Epithelial cell of proximal tubule (primary cell): ENCODE results near the gene SNX7. TPM values are rescaled to one million over a fixed set of nuclear protein-coding genes. Genes with fewer than 3 reads are reported as not detected.

Experiments used
- DNase-seq: peaks from one replicate; pipeline ENCODE4 v3.0.0-alpha.2; 2011; ENCODE audit warnings: low read depth
- H3K4me3 ChIP-seq: 2 replicates; pipeline ENCODE4 v1.5.1; 2011; ENCODE audit warnings: low read depth, mild to moderate bottlenecking, low read length
- total RNA-seq: library from RNA; depleted of rRNA; stranded (reverse); fragments of >200 nt; gene quantifications from 2 replicates; pipeline ENCODE4 v1.2.3, GENCODE V29; 2015
- TF ChIP-seq, protein P1 (sequence below): conservative IDR thresholded peaks from 2 replicates; pipeline ENCODE4 v1.5.1; 2012; ENCODE audit warnings: low read depth, mild to moderate bottlenecking, low read length

The SNX7 gene
- total RNA-seq, 1 donor from 2014 or later: 31.8 TPM

DNA sequence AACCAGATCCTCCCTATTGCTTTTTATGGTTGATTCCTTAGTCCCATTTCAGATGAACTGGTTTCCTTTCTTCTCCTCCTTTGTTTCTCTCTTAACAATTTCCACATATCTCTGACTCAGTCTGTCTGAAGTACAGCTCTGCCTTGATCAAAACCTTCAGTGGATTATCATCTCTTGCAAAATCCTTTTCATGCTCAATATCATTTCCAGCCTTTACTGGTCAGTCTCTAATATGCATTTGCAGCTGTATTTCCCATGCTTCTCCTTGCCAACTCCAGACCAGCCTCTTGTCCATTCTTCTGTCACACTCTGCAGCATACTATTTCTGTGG lies 72.2 kb downstream of the SNX7 start:
- peak overlapping the region; percentile 40 for H3K4me3 ChIP-seq
- no peak for DNase-seq
- TF ChIP-seq, protein P1, sequence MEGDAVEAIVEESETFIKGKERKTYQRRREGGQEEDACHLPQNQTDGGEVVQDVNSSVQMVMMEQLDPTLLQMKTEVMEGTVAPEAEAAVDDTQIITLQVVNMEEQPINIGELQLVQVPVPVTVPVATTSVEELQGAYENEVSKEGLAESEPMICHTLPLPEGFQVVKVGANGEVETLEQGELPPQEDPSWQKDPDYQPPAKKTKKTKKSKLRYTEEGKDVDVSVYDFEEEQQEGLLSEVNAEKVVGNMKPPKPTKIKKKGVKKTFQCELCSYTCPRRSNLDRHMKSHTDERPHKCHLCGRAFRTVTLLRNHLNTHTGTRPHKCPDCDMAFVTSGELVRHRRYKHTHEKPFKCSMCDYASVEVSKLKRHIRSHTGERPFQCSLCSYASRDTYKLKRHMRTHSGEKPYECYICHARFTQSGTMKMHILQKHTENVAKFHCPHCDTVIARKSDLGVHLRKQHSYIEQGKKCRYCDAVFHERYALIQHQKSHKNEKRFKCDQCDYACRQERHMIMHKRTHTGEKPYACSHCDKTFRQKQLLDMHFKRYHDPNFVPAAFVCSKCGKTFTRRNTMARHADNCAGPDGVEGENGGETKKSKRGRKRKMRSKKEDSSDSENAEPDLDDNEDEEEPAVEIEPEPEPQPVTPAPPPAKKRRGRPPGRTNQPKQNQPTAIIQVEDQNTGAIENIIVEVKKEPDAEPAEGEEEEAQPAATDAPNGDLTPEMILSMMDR: no peak

DNA sequence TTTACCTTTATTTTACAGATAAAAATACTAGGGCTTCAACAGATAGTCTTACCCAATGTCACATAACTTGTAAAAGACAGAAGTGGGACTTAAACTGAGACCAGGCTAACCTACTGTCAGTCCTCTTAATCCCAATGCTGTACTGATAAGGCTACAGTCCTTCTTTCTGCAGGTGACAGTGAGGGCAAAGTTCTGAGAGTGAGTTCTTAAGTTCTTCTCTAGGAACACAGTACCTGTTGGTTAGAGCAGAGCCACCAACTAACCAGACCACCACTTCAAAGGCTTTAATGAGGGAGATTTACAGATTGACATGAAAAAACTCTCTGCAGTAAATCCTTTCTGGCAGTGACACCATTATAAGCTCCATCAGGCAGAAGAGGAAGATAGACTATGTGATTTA lies 74.2 kb downstream of the SNX7 start:
- H3K4me3 ChIP-seq: no peak overlapping the region
- no peak for DNase-seq
- TF ChIP-seq, protein P1: no peak

DNA sequence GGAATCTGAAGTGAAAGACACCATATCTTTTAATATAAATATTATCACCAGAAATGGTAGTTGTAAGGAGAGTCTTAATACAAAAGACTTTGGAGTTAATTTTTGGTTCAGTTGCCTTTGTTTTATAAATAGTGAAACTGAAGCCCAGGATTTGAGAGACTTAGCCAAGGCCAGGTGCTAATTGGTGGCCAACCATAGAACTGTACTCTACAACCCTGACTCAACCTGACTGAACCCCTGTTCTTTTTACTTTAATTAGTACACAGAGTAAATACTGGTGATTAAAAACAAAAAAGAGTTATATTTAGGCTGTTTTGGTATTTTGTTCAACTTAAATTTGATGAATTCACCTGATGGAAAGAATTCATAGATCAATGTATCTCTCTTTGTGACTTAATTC lies 76.3 kb downstream of the SNX7 start:
- no peak for DNase-seq
- H3K4me3 ChIP-seq: no peak overlapping the region

DNA sequence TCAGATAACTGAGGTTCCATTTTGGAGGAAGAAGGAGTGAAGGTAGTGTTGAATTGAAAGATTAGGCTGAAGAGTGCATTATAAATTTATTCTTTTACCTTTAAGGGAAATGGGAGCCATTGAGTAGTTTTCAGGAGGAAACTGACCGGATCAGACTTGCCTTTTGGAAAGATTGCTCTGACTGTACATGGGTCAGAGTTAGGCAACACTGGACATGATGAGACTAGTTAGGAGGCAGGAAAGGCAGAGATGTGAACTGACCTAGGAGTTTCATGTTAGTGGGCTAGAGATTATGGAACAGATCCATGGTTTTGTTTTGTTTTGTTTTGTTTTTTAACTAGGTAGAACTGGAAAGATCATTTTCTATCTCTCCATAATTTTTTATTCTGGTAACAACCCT lies 78.2 kb downstream of the SNX7 start:
- TF ChIP-seq, protein P1: no peak
- no peak overlapping the region for H3K4me3 ChIP-seq
- no peak for DNase-seq

More for the DNA sequence above, 76.3 kb downstream of the SNX7 start:
- TF ChIP-seq, protein P1: no peak

DNA sequence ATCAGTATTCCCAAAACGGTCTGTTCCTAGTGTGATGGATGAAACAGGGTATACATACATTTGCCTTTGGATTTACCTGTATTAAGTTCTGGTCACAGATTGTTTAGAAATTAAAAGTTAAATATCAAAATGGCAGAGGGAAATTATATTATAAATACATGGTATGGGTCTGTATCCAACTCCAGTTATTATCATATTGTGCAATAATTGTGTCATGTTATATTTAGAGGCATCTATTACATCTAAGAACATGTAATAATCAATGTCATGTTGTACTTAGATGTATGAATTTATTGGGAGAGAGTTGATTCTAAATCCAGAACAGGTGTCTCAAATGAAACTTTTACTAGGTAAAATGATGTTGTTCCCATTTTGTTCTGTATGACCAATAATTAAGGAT lies 79.6 kb downstream of the SNX7 start:
- no peak overlapping the region for H3K4me3 ChIP-seq
- TF ChIP-seq, protein P1: no peak
- no peak for DNase-seq

DNA sequence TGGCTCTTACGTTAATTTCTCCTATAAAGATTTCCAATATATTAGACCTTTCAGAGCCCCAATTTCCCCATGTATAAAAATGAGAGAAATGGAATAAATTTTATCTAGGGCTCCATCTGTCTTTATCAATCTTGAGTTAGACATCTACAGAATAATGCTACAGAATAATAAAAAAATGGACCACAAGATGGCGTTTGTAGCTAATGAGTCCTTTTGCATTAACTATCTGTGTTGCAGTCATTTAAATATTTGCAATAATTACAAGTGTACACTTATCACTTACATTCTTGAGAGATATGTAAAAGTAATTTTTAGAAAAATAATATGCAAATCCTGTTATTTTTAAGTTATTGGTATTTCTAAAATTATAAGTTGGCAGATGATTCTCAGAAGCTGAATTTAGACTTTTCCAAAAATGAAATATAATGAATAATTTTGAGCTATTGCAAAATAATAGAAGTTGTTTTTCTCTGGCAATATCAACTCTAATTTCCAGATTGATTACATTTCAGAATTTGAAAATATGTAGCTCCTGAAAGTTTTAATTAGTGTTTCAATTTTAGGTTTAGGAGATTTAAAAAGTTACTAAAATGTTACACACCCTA lies 87.7 kb downstream of the SNX7 start:
- DNase-seq: no peak

DNA sequence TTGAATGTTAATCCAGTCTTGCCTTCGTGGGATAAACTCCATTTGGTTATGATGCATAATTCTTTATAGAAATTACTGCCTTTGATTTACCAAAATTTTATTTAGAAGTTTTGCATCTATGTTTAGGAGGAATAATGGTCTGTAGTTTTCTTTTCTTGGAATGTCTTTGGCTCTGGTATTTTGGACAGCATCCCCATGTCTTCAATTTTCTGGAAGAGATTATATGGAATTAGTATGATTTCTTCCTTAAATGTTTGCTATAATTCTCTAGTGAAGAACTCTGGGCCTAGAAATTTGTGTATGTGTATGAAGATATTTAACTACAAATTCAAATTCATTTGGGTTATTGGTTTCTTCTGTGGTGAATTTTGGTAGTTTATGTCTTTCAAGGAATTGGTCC lies 92.7 kb downstream of the SNX7 start:
- TF ChIP-seq, protein P1: no peak
- DNase-seq: no peak
- H3K4me3 ChIP-seq: no peak overlapping the region

More for the DNA sequence above, 87.7 kb downstream of the SNX7 start:
- TF ChIP-seq, protein P1: peak; percentile 49
- no peak overlapping the region for H3K4me3 ChIP-seq
